ENCODE measurements around the gene ZSCAN23. TPM values are rescaled to one million over a fixed set of nuclear protein-coding genes. Genes with fewer than 3 reads are reported as not detected.

Gene ZSCAN23
- total RNA-seq, 1 donor from 2014 or later = 20.4 TPM

- no peak for DNase-seq (ENCODE audit: low spot score)
- H3F3A ChIP-seq (ENCODE audit: low read depth) = peaks cover 10% of the 10 kb centered on the region
- Mint-ChIP-seq H3K27ac (no peak overlapping the region), H3K4me3 (no peak overlapping the region), H3K36me3 (peaks cover 11% of the 10 kb centered on the region), H3K9me3 (no peaks in the 10 kb centered on the region), H3K4me1 (peaks cover 17% of the 10 kb centered on the region), H3K27me3 (ENCODE audit: insufficient read depth, low read depth) (peaks cover 4% of the 10 kb centered on the region)
- no peak for TF ChIP-seq EZH2 (IDR thresholded peaks at IDR 0.05)
- no peak for TF ChIP-seq CTCF (IDR thresholded peaks at IDR 0.05)
- no peak for TF ChIP-seq EZH2phosphoT487 (IDR thresholded peaks at IDR 0.05)
- H3K4me2 ChIP-seq = no peak overlapping the region
- no peaks in the 10 kb centered on the region for H3K9me3 ChIP-seq (ENCODE audit: low read depth)
- H2AFZ ChIP-seq (replicated peaks) = no peak overlapping the region
- H3K4me3 ChIP-seq = no peak overlapping the region
- H3K27me3 ChIP-seq = peaks cover 64% of the 10 kb centered on the region
- H3K9ac ChIP-seq = no peak overlapping the region
- H3K27ac ChIP-seq = no peak overlapping the region
- H3K79me2 ChIP-seq (ENCODE audit: low read depth) = peaks cover 24% of the 10 kb centered on the region
- H3K4me1 ChIP-seq = peaks cover 16% of the 10 kb centered on the region
- peaks cover 12% of the 10 kb centered on the region for H4K20me1 ChIP-seq (ENCODE audit: low read depth)
- no peaks in the 10 kb centered on the region for H3K36me3 ChIP-seq
These were observed 41.1 kb downstream of the ZSCAN23 start for GRCh38 chr6:28402197-28402596.

- DNase-seq (ENCODE audit: low spot score) = no peak
- Histone ChIP-seq H3K27ac (no peak overlapping the region), H3F3A (ENCODE audit: low read depth) (peaks cover 10% of the 10 kb centered on the region), H3K36me3 (no peaks in the 10 kb centered on the region), H3K9ac (no peak overlapping the region), H2AFZ (replicated peaks) (no peak overlapping the region), H3K4me2 (no peak overlapping the region), H3K79me2 (ENCODE audit: low read depth) (peaks cover 35% of the 10 kb centered on the region), H3K27me3 (peaks cover 54% of the 10 kb centered on the region), H4K20me1 (ENCODE audit: low read depth) (peaks cover 22% of the 10 kb centered on the region), H3K4me1 (peaks cover 20% of the 10 kb centered on the region), H3K9me3 (ENCODE audit: low read depth) (no peaks in the 10 kb centered on the region), H3K4me3 (no peak overlapping the region)
- Mint-ChIP-seq H3K36me3 (peaks cover 18% of the 10 kb centered on the region), H3K4me1 (peaks cover 23% of the 10 kb centered on the region), H3K27me3 (ENCODE audit: insufficient read depth, low read depth) (peaks cover 4% of the 10 kb centered on the region), H3K4me3 (peak overlapping the region; percentile 57), H3K27ac (no peak overlapping the region), H3K9me3 (no peaks in the 10 kb centered on the region)
- no peak for TF ChIP-seq CTCF (IDR thresholded peaks at IDR 0.05)
- TF ChIP-seq EZH2 (IDR thresholded peaks at IDR 0.05) = no peak
- TF ChIP-seq EZH2phosphoT487 (IDR thresholded peaks at IDR 0.05) = no peak
These were observed 42.1 kb downstream of the ZSCAN23 start for GRCh38 chr6:28401172-28401571.

- Histone ChIP-seq H4K20me1 (ENCODE audit: low read depth) (peaks cover 31% of the 10 kb centered on the region), H3K27ac (peak overlapping the region; percentile 32), H2AFZ (replicated peaks) (peak overlapping the region; percentile 81), H3K79me2 (ENCODE audit: low read depth) (peaks cover 46% of the 10 kb centered on the region), H3K4me1 (peaks cover 23% of the 10 kb centered on the region), H3F3A (ENCODE audit: low read depth) (peaks cover 10% of the 10 kb centered on the region), H3K9me3 (ENCODE audit: low read depth) (no peaks in the 10 kb centered on the region), H3K36me3 (no peaks in the 10 kb centered on the region), H3K4me2 (peak overlapping the region; percentile 82), H3K27me3 (peaks cover 43% of the 10 kb centered on the region), H3K9ac (peak overlapping the region; percentile 45), H3K4me3 (peak overlapping the region; percentile 82)
- Mint-ChIP-seq H3K36me3 (peaks cover 27% of the 10 kb centered on the region), H3K27ac (peak overlapping the region; percentile 93), H3K27me3 (ENCODE audit: insufficient read depth, low read depth) (peaks cover 4% of the 10 kb centered on the region), H3K4me3 (peak overlapping the region; percentile 93), H3K4me1 (peaks cover 31% of the 10 kb centered on the region), H3K9me3 (no peaks in the 10 kb centered on the region)
- TF ChIP-seq CTCF (IDR thresholded peaks at IDR 0.05) (no peak), EZH2 (IDR thresholded peaks at IDR 0.05) (no peak), EZH2phosphoT487 (IDR thresholded peaks at IDR 0.05) (no peak)
- no peak for DNase-seq (ENCODE audit: low spot score)
These were observed 43.2 kb downstream of the ZSCAN23 start for GRCh38 chr6:28400122-28400451.

Measured in neural progenitor cell (in vitro differentiated cells).